Measurements from ENCODE around the gene PTTG1.

DNA sequence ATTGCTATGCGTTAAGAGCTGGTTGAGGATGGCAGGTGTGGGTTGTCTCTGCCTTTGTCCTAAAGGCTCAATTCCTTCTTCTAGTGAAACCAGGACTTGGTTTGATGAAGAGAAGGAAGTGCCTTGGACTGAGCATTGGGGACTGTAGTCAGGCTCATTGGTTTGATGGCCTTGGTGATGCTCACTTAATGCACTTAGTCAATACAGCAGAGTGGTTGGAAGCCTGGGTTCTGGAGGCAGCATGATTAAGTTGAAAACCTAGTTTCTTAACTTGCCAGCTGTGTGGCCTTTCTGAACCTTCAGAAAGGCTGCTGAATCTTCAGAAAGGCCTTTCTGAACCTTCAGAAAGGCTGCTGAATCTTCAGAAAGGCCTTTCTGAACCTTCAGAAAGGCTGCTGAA, 52.4 kb downstream of the PTTG1 start:
- TF ChIP-seq, protein P1, sequence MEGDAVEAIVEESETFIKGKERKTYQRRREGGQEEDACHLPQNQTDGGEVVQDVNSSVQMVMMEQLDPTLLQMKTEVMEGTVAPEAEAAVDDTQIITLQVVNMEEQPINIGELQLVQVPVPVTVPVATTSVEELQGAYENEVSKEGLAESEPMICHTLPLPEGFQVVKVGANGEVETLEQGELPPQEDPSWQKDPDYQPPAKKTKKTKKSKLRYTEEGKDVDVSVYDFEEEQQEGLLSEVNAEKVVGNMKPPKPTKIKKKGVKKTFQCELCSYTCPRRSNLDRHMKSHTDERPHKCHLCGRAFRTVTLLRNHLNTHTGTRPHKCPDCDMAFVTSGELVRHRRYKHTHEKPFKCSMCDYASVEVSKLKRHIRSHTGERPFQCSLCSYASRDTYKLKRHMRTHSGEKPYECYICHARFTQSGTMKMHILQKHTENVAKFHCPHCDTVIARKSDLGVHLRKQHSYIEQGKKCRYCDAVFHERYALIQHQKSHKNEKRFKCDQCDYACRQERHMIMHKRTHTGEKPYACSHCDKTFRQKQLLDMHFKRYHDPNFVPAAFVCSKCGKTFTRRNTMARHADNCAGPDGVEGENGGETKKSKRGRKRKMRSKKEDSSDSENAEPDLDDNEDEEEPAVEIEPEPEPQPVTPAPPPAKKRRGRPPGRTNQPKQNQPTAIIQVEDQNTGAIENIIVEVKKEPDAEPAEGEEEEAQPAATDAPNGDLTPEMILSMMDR (IDR thresholded peaks at IDR 0.05), result no peak
- no peak for TF ChIP-seq POLR2A (IDR thresholded peaks at IDR 0.05)

All from Peyer's patch (tissue), 4 donors.